Activated CD4-positive, CD25-positive, alpha-beta regulatory T cell treated with anti-CD3 and anti-CD28 coated beads, Interleukin-2, amount 50 U/mL, for 72 hours (primary cell): ENCODE data around the gene GAL.
"Not testable (repeated sequence)": the region's sequence is repeated elsewhere in the genome, so short reads cannot be mapped to it uniquely, and the experiment has no call there.

Source experiments
- DNase-seq: peaks from one replicate; pipeline ENCODE4 v3.0.0; 2021

GAL gene

DNA sequence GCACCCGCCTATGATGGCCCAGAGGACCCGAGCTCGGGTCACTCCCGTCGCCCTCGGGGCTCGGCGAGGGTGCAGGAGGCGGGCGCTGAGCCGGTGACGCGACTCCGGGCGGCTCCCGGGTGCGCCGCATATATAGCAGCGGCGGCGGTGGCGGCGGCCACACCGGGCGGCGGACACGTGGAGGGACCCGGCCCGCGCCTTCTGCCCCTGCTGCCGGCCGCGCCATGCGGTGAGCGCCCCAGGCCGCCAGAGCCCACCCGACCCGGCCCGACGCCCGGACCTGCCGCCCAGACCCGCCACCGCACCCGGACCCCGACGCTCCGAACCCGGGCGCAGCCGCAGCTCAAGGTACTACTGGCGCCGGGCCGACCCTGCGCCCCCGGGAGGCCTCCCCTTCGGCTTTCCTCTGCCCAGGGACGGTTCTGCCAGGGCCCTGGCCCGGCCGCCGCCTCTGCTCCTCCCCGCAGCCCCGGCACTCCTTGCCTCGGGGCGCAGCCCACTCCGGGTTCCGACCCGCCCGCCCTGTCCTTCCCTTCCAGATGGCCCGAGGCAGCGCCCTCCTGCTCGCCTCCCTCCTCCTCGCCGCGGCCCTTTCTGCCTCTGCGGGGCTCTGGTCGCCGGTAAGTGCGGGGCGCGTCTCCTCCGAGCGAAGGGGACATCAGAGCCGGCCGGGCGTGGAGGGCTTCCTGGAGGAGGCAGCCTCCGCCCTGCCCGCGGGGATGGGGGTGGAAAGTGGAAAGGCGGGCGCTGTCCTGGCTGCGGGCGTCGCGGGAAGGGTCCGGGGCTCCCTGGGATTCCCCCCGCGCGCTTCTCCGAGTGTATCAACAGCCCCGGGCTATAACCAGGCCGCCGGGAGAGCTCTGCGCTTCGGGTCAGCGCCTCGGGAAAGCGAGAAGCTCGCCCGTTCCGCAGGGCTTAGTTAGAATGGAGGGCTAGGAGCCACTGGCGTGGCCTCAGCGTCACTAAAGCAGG is at the start of gene GAL:
GAL (plus strand) TSS at position 160 of the 972 bp plus-strand sequence; CDS start at position 540, 380 bp downstream.
- DNase-seq, result no peak

GRCh38 chr11:68634606-68635005 is 49.7 kb upstream of the GAL start:
- DNase-seq, result not testable (repeated sequence)

DNA sequence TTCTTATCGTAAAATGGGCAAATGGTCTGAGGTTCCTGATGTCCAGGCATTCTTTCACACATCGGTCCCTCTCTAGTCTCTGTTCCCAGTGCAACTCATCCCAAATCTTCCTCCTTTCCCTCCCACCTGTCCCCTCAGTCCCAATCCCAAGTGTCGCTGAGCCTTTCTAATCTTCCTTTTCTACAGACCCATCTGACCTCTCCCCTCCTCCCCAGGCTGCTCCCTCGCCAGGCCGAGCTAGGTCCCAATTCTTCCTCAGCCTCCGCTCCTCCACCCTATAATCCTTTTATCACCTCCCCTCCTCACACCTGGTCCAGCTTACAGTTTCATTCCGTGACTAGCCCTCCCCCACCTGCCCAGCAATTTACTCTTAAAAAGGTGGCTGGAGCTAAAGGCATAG is 49.2 kb upstream of the GAL start:
- not testable (repeated sequence) for DNase-seq

DNA sequence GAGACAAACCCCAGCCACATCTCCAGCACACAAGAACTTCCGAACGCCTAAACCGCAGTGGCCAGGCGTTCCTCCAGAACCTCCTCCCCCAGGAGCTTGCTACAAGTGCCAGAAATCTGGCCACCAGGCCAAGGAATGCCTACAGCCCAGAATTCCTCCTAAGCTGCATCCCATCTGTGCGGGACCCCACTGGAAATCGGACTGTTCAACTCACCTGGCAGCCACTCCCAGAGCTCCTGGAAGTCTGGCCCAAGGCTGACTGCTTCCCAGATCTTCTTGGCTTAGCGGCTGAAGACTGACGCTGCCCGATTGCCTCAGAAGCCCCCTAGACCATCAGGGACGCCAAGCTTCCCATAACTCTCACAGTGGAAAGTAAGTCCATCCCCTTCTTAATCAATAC is 48.5 kb upstream of the GAL start:
- DNase-seq, result not testable (repeated sequence)

DNA sequence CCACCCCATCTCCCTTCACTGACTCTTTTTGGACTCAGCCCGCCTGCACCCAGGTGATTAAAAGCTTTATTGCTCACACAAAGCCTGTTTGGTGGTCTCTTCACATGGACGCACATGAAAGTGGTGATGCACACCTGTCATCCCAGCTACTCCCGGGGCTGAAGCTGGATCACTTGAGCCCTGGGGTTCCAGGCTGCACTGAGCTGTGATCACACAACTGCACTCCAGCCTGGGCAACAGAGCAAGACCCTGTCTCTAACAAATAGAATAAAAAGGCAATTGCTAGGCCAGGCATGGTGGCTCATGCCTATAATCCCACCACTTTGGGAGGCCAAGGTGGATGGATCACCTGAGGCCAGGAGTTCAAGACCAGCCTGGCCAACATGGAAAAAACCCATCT is 45.0 kb upstream of the GAL start:
- not testable (repeated sequence) for DNase-seq

GRCh38 chr11:68641880-68642279 is 42.5 kb upstream of the GAL start:
- no peak for DNase-seq

DNA sequence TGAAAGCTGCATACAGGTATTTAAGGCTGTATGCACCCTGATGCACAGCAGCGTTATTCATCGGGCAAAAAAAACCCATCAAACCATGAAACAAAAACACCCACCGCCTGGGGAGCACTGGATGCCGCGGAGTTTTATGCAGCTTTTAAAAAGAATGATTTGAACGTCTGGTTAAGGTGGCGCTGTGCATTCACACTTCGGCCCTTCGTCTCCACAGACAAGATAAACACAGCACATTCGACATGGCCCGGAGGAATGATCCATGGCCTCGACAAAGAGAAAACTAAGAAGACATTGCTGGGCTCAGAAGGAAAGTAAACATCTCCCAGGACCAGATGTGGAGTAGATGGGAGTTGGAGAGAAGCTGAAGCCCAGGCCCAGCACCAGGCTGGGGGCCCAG is 40.8 kb upstream of the GAL start:
- DNase-seq, result no peak

DNA sequence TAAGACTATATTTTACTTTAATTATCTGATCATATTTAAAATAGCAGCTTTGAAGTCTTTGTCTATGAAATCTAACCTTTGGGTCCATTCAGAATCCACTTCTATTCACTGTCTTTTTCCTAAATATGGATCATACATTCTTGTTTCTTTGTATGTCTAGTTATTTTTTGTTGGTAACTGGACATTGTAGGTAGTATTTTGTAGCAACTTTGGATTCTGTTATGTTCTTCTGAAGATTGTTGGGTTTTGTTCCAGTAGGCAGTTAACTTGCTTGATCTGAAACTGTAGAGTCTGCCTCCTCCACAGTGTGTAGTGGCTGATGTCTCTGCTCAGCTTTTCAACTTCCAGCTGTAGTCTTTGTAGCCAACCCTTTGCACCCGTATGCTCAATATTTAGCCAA is 37.5 kb upstream of the GAL start:
- no peak for DNase-seq

- no peak for DNase-seq
These were observed 34.3 kb upstream of the GAL start for GRCh38 chr11:68649851-68650555.

DNA sequence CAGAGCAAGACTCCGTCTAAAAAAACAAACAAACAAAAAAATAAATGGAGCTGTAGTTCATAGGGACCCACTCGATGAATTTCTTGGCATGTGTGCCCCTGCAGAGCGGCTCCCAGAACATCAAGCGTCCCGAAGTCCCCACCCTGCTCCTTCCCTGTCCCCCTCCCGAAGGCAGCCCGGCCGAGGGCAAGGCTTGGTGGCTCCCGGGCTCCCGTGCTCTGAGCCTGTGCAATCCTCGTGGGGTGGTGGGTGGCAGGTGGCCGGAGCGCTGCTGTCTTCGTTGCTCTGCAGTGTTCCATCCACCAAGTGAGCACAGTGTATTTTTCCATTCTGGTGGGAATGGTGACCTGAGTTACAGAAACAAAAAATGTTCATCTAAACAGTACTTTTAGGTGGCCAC is 33.5 kb upstream of the GAL start:
- DNase-seq, result no peak

GRCh38 chr11:68651208-68651984 is 32.9 kb upstream of the GAL start:
- no peak for DNase-seq

DNA sequence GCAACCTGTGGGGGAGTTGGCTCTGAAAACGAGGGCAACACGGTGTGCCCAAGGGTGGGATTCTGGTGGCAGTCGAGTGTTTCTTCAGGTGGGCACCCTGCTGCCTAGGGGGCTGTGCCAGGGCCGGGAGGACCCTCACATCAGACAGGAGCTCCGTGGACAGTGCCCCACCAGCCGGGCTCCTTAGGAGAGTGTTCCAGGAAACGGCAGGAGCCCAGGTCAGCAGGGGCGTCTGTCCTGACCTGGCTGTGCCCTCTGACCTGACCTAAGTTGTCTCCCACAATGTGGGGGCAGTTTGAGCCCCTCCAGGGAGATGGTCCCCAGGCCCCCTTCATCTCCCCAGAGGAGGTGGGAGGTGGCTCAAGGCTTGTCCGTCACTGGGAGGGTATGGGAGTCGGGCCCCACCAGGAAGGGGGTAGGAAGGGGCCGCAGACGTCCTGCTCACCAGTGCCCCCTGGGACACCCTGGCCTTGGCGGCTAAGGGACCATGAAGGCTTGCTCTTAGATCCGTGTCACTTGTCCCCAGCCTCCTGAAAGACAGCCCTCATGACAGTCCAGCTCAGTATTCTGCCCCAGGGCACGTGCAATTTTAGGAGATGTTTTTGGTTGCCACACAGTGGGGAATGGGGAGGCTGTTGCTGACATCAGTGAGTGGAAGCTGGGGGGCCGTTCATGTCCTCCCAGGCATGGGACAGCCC is 32.2 kb upstream of the GAL start:
- DNase-seq, result no peak

DNA sequence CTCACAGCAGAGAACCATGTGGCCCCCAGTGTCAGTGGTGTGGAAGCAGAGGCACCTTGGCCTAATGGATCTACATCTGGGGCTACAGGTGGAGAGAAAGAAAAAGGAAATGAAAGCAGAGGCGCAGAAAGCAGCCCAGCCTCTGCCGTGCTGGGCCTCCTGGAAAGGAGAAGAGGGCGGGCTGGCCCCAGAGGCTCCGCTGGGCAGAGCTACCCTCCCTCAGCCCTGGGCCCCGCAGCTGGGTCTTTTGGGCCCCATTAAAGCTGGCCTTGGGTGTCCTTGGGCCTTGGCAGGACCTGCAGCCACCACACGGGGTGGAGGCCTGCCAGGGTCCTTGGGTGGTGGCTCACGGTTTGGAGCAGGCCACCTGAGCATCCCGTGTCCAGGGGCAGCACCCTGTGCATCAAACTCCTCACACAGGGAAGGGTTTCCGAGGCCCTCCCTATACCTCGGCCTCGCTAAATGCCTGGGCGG is 31.6 kb upstream of the GAL start:
- DNase-seq, result no peak

DNA sequence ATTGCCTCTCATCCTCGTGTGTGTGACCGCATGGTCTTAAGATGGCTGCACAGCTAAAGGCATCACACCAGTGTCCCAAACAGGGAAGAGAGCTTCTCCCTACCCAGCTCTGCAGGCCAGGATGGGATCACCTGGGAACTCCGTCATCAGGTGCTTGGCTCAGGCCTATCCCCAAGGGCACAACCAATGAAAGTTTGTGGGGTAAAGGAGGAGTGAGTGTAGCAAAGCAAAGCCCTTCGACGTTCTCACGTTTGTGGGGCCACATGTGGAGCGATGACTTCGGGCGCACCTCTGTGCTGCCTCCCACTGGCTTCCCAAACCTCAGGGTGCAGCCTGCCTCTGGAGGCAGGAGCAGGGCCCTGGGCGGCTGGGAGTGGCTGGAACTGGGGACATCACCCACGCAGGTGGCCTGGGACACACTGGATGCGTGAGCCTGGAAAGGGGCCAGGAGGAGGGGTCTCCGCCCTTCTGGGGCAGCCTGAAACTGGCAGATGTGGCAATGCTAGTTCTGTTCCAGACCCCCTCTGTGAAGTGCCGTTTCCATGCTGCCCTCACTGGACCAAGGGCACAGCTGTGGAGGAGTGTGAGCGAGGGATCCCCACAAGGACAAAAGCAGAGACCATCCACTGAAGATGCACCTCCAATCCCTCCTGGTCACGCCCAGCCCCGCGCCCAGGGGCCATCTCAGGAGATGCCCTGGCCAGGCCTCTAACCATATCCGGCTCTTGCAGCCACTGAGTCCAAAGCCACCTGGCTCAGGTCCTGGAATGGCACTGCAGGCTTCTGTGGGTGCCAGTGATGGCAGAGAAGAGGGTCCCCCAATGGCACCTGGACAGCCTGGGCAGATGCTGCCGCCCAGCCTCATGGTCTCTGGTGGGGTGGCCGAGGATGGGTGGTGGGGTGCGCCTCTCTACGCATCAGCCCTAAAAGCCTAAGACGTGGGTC is 30.6 kb upstream of the GAL start:
- DNase-seq, result no peak

- DNase-seq, result no peak
These were observed 29.4 kb upstream of the GAL start for GRCh38 chr11:68654978-68655377.

- DNase-seq, result no peak
These were observed 28.9 kb upstream of the GAL start for GRCh38 chr11:68655406-68655805.

DNA sequence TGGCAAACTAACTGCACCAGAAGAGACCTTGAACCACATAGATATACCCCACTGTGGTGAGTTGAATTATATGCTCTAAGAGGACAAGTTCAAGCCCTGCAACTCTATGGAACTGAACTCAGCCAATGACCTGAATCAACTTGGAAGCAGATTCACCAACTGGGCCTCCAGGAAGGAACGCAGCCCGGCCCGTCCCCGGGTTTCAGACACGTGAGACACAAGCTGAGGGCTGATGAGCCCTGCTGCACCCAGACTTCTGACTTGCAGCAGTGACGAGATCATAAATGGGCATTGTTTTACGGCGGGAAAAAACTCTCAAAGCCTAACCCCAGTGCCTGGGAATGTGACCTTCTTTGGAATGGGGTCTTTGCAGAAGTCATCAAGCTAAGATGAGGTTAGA is 28.5 kb upstream of the GAL start:
- DNase-seq, result no peak

- DNase-seq, result no peak
These were observed 27.1 kb upstream of the GAL start for GRCh38 chr11:68657021-68657780.

- no peak for DNase-seq
These were observed 26.2 kb upstream of the GAL start for GRCh38 chr11:68658097-68658496.

DNA sequence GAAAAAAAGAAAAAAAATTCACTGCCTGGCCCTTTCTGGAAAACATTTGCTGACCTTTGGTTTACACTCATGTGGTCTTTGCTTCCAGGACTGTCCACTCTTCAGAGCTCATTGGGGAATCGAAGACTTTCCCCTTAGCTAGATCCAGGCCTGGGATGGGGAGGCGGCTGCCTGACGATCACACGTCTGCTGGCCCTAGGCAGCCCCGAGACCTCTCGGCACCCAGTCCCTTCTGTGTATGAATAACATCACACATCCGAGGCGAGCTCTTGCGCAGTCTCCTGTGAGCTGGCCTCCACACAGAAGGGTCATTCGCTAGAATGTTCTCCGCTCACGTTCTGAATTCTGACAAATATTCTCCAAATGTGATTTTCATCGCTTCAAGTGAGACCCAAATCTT is 25.7 kb upstream of the GAL start:
- no peak for DNase-seq
